NCI-H345 treated with DMSO at 0.1 percent for 48 hours (cell line): ENCODE data around the gene LSM3.

ENCODE experiments used
- DNase-seq: peaks from one replicate; lab custom pipeline; 2025; ENCODE audit not compliant: unreplicated experiment; lab: John Stamatoyannopoulos, UW

The LSM3 gene

GRCh38 chr3:14194865-14195264 is 16.2 kb downstream of the LSM3 start:
- DNase-seq, result no peak

- no peak for DNase-seq
Observed at GRCh38 chr3:14199641-14200040, 21.0 kb downstream of the LSM3 start.

GRCh38 chr3:14200276-14200675 is 21.7 kb downstream of the LSM3 start:
- DNase-seq, result no peak

DNA sequence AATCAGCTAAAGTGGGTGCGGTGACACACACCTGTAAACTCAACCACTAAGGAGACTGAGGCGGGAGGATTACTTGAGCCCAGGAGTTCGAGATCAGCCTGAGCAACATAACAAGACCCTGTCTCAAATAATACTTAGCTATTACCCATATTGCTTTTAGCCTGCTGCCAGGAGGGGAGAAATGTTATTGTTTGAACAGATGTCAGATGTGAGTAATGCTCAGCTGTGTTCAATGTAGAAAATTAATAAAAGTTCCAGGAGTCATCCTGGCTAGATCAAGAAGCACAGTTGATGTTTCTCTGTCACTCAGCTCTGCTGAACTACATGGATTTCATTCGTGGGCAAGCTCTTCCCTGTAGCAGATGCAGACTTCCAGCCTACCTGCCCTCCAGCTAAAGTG is 22.2 kb downstream of the LSM3 start:
- DNase-seq, result no peak

- DNase-seq, result no peak
Observed at GRCh38 chr3:14201940-14202684, 23.5 kb downstream of the LSM3 start.

GRCh38 chr3:14202874-14203520 is 24.4 kb downstream of the LSM3 start:
- no peak for DNase-seq

DNA sequence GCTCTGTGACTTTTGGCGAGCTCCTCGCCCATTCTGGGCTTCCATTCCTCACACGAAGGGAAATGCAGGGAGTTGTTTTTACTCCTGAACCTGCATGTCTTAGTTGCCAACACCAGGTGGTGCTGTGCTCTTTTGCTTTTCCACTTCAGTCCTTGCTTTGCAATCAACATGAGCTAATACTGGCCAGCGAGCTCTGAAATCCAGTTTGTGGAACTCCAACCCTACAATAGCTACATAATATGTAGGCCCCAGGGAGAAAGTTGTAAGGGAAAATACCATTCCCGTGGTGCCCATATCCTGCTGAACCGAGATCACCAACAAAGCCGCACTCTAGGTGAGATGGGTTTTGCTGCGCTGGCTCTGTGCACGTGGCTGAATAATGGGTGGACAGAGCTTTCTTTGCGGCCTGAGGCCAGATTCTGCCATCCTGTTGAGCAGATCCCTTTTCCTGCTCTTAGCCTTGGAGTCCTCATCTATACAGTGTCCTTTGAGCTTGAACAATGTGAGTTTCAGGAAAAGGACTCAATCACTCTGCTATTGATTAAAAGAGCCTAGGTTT is 25.0 kb downstream of the LSM3 start:
- DNase-seq, result peak; percentile 22

GRCh38 chr3:14204515-14205284 is 26.1 kb downstream of the LSM3 start:
- DNase-seq, result no peak

GRCh38 chr3:14206548-14207177 is 28.0 kb downstream of the LSM3 start:
- DNase-seq, result no peak

- no peak for DNase-seq
Observed at GRCh38 chr3:14208168-14208567, 29.6 kb downstream of the LSM3 start.

DNA sequence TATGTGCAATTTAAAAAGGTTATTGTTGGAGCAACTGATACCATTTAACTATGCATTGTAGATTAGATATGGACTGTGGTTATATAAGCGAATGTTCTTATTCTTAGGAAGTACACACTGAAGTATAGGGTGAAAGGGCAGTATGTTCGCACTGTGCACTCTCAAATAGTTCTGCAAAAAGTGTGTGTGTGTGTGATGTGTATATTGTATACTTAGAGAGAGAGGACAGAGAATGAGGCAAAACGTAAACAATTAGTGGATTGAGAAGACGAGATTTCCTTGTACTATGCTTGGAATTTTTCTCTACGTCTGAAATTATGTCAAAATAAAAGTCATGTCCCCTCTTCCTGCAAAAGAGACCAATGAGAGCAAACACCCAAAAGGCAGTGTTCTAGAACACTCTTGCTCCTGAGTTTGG is 30.4 kb downstream of the LSM3 start:
- no peak for DNase-seq

GRCh38 chr3:14209581-14210289 is 31.1 kb downstream of the LSM3 start:
- DNase-seq, result no peak

DNA sequence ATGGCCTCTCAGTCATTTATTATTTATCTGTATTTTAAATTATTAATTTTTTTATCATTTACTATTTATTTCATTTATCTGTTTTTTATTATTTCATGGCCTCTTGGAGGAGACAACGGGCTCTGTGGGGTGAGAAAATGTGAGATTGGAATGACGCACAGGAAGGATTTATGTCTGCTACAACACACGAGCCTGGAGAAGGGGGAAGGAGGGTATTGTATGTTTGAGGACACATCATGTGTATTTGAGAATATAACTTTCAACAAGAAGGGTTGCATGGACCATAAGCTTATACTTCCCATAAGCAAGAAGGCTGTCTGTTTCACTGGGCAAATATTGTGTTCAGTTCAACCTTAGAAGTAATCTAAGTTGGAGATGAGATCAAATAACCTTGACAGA is 31.7 kb downstream of the LSM3 start:
- no peak for DNase-seq

GRCh38 chr3:14210843-14211594 is 32.4 kb downstream of the LSM3 start:
- no peak for DNase-seq

GRCh38 chr3:14211621-14212020 is 33.0 kb downstream of the LSM3 start:
- DNase-seq, result no peak

- no peak for DNase-seq
Observed at GRCh38 chr3:14212032-14212431, 33.4 kb downstream of the LSM3 start.

GRCh38 chr3:14213066-14213774 is 34.6 kb downstream of the LSM3 start:
- DNase-seq, result no peak

GRCh38 chr3:14214764-14215163 is 36.1 kb downstream of the LSM3 start:
- DNase-seq, result no peak
